Stomach (tissue), 9 donors: ENCODE data around the gene MASP2. TPM values are rescaled to one million over a fixed set of nuclear protein-coding genes. Genes with fewer than 3 reads are reported as not detected.

Experiments
- DNase-seq, 2 donors: peaks; one replicate each; pipeline versions ENCODE4 v3.0.0 to v3.0.0-alpha.2; 2013 to 2019
- H3K27ac ChIP-seq, 5 donors: fragments of 200-600 bp in 4 of 5; sonication (generic) in 4 of 5; one replicate each; pipeline ENCODE4 v1.5.1; 2013 to 2019; ENCODE audit warnings: mild to moderate bottlenecking in 1 of 5, moderate library complexity in 1 of 5
- H3K27me3 ChIP-seq, 3 donors: fragments of 200-600 bp; sonication (generic); one replicate each; pipeline ENCODE4 v1.5.1; 2017 to 2019; ENCODE audit warnings: mixed run types in 1 of 3
- H3K36me3 ChIP-seq, 4 donors: fragments of 200-600 bp; sonication (generic); 1 replicate in 3 of 4; 2 replicates in 1 of 4; pipeline ENCODE4 v1.5.1; 2016 to 2019
- H3K4me1 ChIP-seq, 4 donors: fragments of 200-600 bp; sonication (generic); one replicate each; pipeline ENCODE4 v1.5.1; 2016 to 2019
- H3K4me3 ChIP-seq, 4 donors: fragments of 200-600 bp; sonication (generic) in 3 of 4; one replicate each; pipeline ENCODE4 v1.5.1; 2016 to 2019; ENCODE audit warnings: mild to moderate bottlenecking in 1 of 4
- H3K9me3 ChIP-seq, 4 donors: fragments of 200-600 bp; sonication (generic); one replicate each; pipeline ENCODE4 v1.5.1; 2016 to 2019
- CTCF ChIP-seq, 7 experiments: fragments of 450-650 bp in 4 of 7; fragments of 200-600 bp in 3 of 7; sonication (generic) in 3 of 7; IDR thresholded peaks; one replicate each; pipeline ENCODE4 v1.5.1; 2016 to 2019; ENCODE audit warnings: antibody characterized with exemption in 7 of 7, control low read depth in 2 of 7, mild to moderate bottlenecking in 1 of 7
- EP300 ChIP-seq: sonication (generic); formaldehyde crosslinking; IDR thresholded peaks from one replicate; pipeline ENCODE4 v1.6.1; 2017; ENCODE audit warnings: antibody characterized with exemption
- POLR2A ChIP-seq, 4 donors: fragments of 450-650 bp; IDR thresholded peaks; one replicate each; pipeline ENCODE4 v1.6.1; 2016; ENCODE audit warnings: antibody characterized with exemption in 4 of 4, control low read depth in 2 of 4, mild to moderate bottlenecking in 1 of 4, moderate library complexity in 1 of 4
- POLR2AphosphoS5 ChIP-seq, 3 donors: sonication (generic); formaldehyde crosslinking; IDR thresholded peaks; one replicate each; pipeline ENCODE4 v1.6.1; 2016; ENCODE audit warnings: antibody characterized with exemption in 3 of 3
- WGBS, 5 donors: extraction: QIAGEN DNeasy Blood & Tissue Kit in 3 of 5; methylation state at CpG; one replicate each; pipeline versions ENCODE4 v1.1.5 to v1.1.7; 2013 to 2018; 5-methylcytosine and 5-hydroxymethylcytosine counted together
- intact Hi-C: fragments of 100-400 bp; cut with DNase I; formaldehyde crosslinking; loops from one replicate; pipeline ENCODE4 v1.15.1; 2023; ENCODE audit warnings: low total_unique reads
- polyA plus RNA-seq, 3 donors: library from polyadenylated mRNA; stranded (reverse); fragments of 200-250 nt; gene quantifications; one replicate each; pipeline ENCODE4 v1.2.3, GENCODE V29; 2013
- total RNA-seq, 5 donors: library from RNA; depleted of rRNA; stranded (reverse); fragments of >200 nt; gene quantifications; one replicate each; pipeline versions ENCODE4 v1.1.0 to v1.2.3, GENCODE V29; 2014 to 2016
- donor health status: healthy with polysubstance abuse.
- donor health status: Bipolar disorder and iron deficiency.
- donor health status: healthy.

MASP2 gene
- total and polyA plus RNA-seq, 8 donors = not detected

- H3K27ac ChIP-seq = peak overlapping the region in 4 of 5 donors; percentile 65 to 70 (median 68)
- TF ChIP-seq POLR2AphosphoS5 (IDR thresholded peaks at IDR 0.05) (no peak), CTCF (IDR thresholded peaks at IDR 0.05) (no peak), POLR2A (IDR thresholded peaks at IDR 0.05) (no peak), EP300 (no peak)
Observed at GRCh38 chr1:10980841-10981727, 66.0 kb downstream of the MASP2 start.

GRCh38 chr1:10980094-10980577, 66.9 kb downstream of the MASP2 start:
- 8 to 19% (median 10%) methylated on average over 10 to 15 of the region's 15 CpGs for WGBS, 5 donors
- Histone ChIP-seq H3K27me3 (peaks cover 0 to 4% (median 0%) of the 10 kb centered on the region in 3 donors), H3K4me3 (peak overlapping the region; percentile 22 to 38 (median 26)), H3K9me3 (no peaks in the 10 kb centered on the region), H3K27ac (peak overlapping the region in 4 of 5 donors; percentile 65 to 70 (median 68)), H3K4me1 (peaks cover 17 to 33% (median 24%) of the 10 kb centered on the region in 4 donors), H3K36me3 (no peaks in the 10 kb centered on the region)
- TF ChIP-seq EP300 = no peak
- TF ChIP-seq POLR2AphosphoS5 (IDR thresholded peaks at IDR 0.05) = peak in 1 of 3 donors; percentile 61
- TF ChIP-seq CTCF (IDR thresholded peaks at IDR 0.05) = peak in 3 of 7 experiments; percentile 22 to 64 (median 34)
- peak; percentile 88 to 89 for DNase-seq
- intact Hi-C loops = no loop called here

More at GRCh38 chr1:10980841-10981727, 66.0 kb downstream of the MASP2 start:
- Histone ChIP-seq H3K4me3 (peak overlapping the region; percentile 22 to 38 (median 26)), H3K9me3 (no peaks in the 10 kb centered on the region), H3K36me3 (no peaks in the 10 kb centered on the region), H3K27me3 (peaks cover 0 to 4% (median 0%) of the 10 kb centered on the region in 3 donors), H3K4me1 (peaks cover 17 to 25% (median 21%) of the 10 kb centered on the region in 4 donors)
- intact Hi-C loops = no loop called here
- 60 to 71% (median 65%) methylated on average over 9 of the region's 9 CpGs for WGBS, 5 donors
- DNase-seq = peak in 1 of 2 donors; percentile 18

GRCh38 chr1:10979483-10979920, 67.5 kb downstream of the MASP2 start:
- Histone ChIP-seq H3K4me3 (no peak overlapping the region), H3K9me3 (no peaks in the 10 kb centered on the region), H3K27me3 (peaks cover 0 to 4% (median 0%) of the 10 kb centered on the region in 3 donors), H3K4me1 (peaks cover 17 to 33% (median 24%) of the 10 kb centered on the region in 4 donors), H3K36me3 (no peaks in the 10 kb centered on the region), H3K27ac (peak overlapping the region in 4 of 5 donors; percentile 65 to 70 (median 68))
- no peak for TF ChIP-seq POLR2AphosphoS5 (IDR thresholded peaks at IDR 0.05)
- TF ChIP-seq CTCF (IDR thresholded peaks at IDR 0.05) = no peak
- TF ChIP-seq POLR2A (IDR thresholded peaks at IDR 0.05) = no peak
- TF ChIP-seq EP300 = no peak
- 48 to 57% (median 56%) methylated on average over 13 of the region's 13 CpGs for WGBS, 5 donors
- intact Hi-C loops = no loop called here
- peak in 1 of 2 donors; percentile 72 for DNase-seq

GRCh38 chr1:10978719-10979118, 68.3 kb downstream of the MASP2 start:
- intact Hi-C loops = no loop called here
- WGBS, 5 donors = 64 to 80% (median 69%) methylated on average over 4 of the region's 4 CpGs
- Histone ChIP-seq H3K36me3 (no peaks in the 10 kb centered on the region), H3K27me3 (peaks cover 0 to 4% (median 0%) of the 10 kb centered on the region in 3 donors), H3K27ac (no peak overlapping the region), H3K4me1 (peaks cover 19 to 37% (median 24%) of the 10 kb centered on the region in 4 donors), H3K4me3 (no peak overlapping the region), H3K9me3 (no peaks in the 10 kb centered on the region)
- TF ChIP-seq POLR2AphosphoS5 (IDR thresholded peaks at IDR 0.05) = no peak
- TF ChIP-seq CTCF (IDR thresholded peaks at IDR 0.05) = no peak
- TF ChIP-seq POLR2A (IDR thresholded peaks at IDR 0.05) = no peak
- TF ChIP-seq EP300 = no peak
- no peak for DNase-seq
